ENCODE results near the gene THADA.

GRCh38 chr2:43251171-43251731 lies 344.6 kb downstream of the THADA start:
- TF ChIP-seq CTCF (IDR thresholded peaks at IDR 0.05; ENCODE audit: insufficient read depth, low read length) (no peak), GABPA (IDR thresholded peaks at IDR 0.05; ENCODE audit: low read depth) (no peak)
- TF ChIP-seq, protein P1, sequence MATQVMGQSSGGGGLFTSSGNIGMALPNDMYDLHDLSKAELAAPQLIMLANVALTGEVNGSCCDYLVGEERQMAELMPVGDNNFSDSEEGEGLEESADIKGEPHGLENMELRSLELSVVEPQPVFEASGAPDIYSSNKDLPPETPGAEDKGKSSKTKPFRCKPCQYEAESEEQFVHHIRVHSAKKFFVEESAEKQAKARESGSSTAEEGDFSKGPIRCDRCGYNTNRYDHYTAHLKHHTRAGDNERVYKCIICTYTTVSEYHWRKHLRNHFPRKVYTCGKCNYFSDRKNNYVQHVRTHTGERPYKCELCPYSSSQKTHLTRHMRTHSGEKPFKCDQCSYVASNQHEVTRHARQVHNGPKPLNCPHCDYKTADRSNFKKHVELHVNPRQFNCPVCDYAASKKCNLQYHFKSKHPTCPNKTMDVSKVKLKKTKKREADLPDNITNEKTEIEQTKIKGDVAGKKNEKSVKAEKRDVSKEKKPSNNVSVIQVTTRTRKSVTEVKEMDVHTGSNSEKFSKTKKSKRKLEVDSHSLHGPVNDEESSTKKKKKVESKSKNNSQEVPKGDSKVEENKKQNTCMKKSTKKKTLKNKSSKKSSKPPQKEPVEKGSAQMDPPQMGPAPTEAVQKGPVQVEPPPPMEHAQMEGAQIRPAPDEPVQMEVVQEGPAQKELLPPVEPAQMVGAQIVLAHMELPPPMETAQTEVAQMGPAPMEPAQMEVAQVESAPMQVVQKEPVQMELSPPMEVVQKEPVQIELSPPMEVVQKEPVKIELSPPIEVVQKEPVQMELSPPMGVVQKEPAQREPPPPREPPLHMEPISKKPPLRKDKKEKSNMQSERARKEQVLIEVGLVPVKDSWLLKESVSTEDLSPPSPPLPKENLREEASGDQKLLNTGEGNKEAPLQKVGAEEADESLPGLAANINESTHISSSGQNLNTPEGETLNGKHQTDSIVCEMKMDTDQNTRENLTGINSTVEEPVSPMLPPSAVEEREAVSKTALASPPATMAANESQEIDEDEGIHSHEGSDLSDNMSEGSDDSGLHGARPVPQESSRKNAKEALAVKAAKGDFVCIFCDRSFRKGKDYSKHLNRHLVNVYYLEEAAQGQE (IDR thresholded peaks at IDR 0.05; ENCODE audit: insufficient replicate concordance, low read depth): no peak

All from HL-60 (cell line).